Measurements from ENCODE around the gene PHACTR1.

GRCh38 chr6:12779772-12780171, 63.2 kb downstream of the PHACTR1 start:
- TF ChIP-seq CTCF (IDR thresholded peaks at IDR 0.05) (no peak), ATF3 (CRISPR knock-in tag; conservative IDR thresholded peaks at IDR 0.05) (no peak), JUN (CRISPR knock-in tag; IDR thresholded peaks at IDR 0.05) (no peak), PRRX2 (CRISPR knock-in tag; IDR thresholded peaks at IDR 0.05) (no peak), ZNF138 (CRISPR knock-in tag; conservative IDR thresholded peaks at IDR 0.05) (no peak), ZNF121 (CRISPR knock-in tag; IDR thresholded peaks at IDR 0.05) (no peak), SP1 (CRISPR knock-in tag; conservative IDR thresholded peaks at IDR 0.05) (no peak), ZSCAN18 (CRISPR knock-in tag; IDR thresholded peaks at IDR 0.05) (no peak), NR1H2 (CRISPR knock-in tag; IDR thresholded peaks at IDR 0.05) (no peak), ZNF263 (CRISPR knock-in tag; IDR thresholded peaks at IDR 0.05; ENCODE audit: low read depth) (no peak), EMX1 (CRISPR knock-in tag; IDR thresholded peaks at IDR 0.05) (no peak)

Measured in WTC11 (cell line).